Stimulated activated CD8-positive, alpha-beta memory T cell treated with anti-CD3 and anti-CD28 coated beads, Interleukin-12 subunit alpha, Interleukin-12 subunit beta, amount 100 ng/mL, for 24 hours (primary cell): ENCODE results near the gene NMRK1.

ENCODE experiments used
- DNase-seq: peaks from one replicate; pipeline ENCODE4 v3.0.0-alpha.2; 2020; ENCODE audit errors: extremely low read depth

NMRK1 gene

DNA sequence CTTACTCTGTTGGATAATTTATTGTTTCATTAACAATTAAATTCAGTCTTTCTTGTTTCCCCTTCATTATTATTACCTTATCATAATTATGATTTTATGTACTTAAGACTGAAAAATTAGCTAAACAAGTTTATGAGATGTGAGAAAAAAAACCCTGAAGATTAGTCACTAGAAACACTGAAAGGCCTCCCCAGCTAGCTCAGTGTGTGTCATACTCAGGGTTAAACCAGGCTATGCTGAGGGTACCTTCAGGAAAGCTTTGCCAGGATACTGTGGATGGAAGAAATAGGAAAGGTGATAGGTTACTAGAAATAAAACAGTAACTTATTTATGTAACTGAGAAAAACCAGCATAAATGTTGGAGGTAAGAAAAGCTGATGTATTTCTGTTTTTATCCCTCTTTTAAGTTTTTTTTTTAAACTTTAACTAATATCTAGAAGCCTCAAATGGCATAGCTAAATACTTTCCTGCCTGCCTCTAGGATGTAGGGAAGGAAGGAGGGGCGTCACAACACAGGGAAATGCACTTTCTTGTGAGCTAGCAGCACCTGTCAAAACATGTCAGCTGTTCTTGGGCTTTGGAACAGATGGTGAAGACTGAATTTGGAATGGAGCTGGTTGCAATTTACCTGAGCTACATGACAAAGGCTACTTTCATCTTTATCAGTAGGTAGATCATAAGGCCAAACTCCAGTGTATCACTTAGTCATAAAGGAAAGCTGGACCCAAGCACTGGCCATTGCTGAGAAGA, 24.2 kb downstream of the NMRK1 start:
- no peak for DNase-seq

DNA sequence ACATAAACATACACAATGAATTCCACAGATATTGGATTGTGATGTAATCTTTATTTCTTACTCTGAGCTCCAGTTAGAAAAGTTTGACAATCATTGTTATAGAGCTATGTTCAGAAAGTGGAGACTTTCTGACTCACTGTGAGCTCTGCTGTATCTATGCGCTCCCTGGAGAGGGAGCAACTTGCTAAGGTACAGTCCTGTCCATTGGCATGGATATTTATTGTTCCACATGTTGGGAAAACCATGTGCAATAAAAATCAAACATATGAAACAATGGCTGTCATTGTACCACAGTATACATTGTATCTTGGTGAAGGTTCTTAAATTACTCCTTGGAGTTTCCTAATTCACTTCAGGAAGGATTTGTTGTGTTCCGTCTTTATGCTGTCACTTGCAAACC, 26.8 kb downstream of the NMRK1 start:
- no peak for DNase-seq

DNA sequence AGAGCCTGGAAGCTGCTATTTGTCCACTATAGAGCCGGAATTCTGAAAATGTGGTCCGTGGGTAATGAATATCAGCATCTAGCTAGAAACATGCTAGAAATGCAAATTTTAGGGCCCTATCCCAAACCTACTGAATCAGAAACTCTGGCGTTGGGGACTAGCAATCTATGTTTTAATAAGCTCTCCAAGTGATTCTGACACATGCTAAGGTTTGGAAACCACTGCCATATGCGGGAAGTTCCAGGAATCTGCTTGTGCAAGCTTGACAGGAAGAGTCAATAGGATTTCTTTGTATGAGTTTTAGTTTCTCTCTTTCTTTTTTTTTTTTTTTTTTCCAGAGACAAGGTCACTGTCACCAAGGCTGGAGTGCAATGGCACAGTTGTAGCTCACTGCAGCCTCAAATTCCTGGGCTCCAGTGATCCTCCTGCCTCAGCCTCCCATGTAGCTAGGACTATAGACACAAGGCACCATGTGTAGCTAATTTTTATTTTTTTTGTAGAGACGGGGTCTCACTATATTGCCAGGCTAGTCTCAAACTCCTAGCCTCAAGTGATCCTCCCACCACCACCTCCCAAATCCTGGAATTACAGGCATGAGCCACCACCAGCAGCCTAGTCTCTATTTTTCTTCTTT, 33.5 kb downstream of the NMRK1 start:
- no peak for DNase-seq

DNA sequence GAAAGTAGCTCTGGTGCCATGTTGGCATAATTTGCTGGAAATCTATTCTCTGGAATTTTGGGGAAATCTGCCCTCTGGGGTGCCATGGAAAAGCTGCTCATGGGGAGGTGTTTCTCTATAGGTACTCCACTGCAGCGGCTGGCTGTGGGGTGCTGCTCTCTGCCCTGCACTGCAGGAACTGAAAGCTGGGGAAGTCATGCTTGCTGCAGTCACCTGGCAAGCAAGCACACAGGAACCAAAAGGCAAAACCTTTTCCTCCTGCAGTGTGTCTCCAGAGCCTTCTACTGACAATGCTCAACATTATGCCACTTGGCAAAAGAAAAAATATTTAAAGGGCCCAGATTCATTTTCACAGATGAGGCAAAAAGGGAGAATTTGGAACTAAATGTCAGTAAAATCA, 34.1 kb downstream of the NMRK1 start:
- no peak for DNase-seq

DNA sequence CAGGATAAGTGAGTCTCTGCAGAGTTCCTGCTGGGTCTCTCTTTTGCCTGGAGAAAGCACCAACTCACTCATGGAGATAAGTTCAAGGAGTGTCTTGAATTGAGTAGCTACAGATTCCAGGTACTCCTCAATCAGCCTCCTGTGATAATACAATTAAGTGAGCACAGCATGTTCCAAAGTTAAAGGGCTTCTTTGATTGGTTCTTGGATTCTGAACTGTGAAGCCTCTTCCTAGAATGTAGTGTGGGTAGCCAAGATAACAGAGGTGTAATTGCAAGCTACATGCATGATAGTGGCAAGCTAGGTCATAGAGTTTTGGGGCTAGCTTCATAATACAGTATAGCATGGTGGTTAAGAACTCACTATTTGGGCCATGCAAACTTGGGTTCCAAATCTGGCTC, 36.7 kb downstream of the NMRK1 start:
- no peak for DNase-seq

DNA sequence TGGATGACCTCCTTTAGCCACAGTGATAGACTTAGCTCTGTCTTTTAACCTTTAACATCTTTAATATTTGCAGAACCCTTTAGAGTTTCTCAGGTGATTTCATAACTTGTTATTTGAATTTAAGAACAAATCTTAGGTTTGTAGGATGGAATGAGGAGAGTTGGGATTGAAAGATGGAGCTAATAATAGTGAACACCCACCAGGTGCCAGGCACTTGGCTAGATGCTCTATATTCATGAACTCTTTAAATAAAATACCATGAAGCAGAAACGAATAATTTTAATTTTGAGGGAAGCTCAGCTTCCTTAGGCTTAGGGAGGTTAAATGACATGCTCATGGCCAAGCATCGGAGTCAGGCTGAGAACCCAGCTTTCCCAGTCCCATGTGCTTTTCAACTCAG, 40.4 kb downstream of the NMRK1 start:
- no peak for DNase-seq

DNA sequence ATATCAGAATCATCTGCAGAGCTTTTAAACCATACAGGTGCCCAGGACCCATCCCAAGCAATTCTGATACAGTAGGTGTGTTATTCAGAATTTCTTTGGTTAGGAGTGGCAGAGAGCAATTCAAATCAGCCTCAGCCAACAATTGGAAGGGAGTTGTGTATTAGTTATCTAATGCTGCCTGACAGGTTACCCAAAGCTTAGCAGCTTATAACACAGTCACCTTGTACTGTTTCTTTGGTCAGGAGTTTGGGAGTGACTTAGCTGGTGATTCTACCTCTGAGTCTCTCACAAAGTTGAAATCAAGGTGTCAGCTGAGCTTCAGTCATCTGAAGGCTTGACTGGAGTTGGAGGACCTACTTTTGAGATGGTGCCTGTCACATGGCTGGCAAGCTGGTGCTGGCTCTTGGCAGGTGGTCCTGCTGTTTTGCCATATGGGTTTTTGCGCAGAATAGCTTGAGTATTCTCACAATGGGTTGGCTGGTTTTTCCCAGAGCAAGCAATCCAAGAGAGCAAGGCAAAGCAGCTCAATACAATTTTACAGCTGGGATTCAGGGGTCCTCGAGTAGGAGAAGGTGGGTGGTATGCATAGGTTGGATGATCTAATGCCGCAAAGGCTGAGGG, 41.1 kb downstream of the NMRK1 start:
- no peak for DNase-seq

DNA sequence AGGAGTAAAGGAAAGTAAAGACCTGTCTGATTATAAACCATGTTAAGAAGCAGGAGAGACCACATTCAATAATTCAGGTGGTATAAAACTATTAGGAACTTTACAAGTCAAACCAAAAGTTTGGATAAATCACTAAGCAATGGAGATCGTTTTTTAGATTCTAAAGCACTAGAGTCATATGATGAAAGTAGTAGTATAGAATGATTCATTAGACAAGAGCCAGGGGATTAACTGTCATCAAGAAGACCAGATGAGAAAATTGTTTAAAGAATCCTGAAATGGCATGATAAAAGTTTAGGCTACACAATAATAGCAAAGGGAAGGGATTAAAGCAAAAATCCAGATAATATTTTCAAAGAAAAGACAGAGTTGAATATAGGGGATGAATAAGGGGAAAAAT, 46.9 kb downstream of the NMRK1 start:
- no peak for DNase-seq

DNA sequence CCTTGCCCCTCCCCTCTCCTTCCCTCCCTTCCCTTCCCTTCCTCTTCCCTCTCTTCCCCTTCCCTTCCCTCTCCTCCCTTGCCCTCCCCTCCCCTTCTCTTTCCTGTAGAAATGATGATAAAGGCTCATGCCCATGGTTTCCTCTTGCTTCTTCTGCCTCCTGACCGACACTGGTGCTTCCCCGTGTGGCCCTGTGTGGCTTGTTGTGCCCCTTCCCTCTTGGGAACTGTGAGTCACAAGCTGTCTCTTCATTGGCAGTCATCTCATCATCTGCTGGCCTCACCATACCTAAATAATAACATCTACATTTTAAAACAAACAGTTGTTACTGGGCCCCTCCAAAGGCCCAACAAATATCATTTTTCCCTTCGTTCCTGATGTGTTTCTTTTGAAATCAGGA, 48.2 kb downstream of the NMRK1 start:
- DNase-seq: no peak

DNA sequence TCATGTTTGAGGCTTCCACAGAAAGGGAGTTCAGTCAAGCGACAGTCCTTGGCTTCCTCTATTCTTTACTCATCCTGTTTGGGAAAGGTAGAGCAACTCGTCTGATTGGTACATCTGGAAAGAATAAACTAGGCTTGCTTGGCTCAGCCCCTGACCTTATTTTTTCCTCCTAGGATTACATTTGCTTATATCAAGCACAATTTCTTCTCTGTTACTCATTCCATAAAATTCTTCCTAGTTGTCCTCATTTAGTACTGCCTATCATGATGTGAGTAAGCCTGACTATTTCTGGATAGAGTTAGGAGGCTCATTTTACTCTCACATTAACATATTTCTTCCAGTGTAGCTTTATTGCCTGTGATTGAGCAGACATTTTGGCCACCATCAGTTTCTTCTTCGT, 48.9 kb downstream of the NMRK1 start:
- no peak for DNase-seq

DNA sequence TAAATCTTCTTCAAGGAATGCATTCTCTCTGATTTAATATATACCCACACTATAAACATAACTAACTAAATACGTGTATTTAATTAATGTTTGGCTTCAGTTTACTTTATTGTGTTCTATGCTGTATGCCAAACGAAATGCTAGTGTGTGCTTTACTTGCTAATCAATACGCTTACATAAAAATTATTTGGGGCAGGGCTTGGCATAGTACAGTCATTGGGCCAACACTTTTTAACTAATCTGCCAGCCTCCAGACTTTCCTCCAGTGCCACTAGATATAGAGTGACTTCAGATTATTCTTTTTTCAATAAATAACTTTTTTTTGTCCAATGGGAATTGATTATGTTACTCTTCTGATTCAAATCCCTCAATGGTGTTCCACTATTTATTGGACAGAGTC, 51.2 kb downstream of the NMRK1 start:
- DNase-seq: no peak

DNA sequence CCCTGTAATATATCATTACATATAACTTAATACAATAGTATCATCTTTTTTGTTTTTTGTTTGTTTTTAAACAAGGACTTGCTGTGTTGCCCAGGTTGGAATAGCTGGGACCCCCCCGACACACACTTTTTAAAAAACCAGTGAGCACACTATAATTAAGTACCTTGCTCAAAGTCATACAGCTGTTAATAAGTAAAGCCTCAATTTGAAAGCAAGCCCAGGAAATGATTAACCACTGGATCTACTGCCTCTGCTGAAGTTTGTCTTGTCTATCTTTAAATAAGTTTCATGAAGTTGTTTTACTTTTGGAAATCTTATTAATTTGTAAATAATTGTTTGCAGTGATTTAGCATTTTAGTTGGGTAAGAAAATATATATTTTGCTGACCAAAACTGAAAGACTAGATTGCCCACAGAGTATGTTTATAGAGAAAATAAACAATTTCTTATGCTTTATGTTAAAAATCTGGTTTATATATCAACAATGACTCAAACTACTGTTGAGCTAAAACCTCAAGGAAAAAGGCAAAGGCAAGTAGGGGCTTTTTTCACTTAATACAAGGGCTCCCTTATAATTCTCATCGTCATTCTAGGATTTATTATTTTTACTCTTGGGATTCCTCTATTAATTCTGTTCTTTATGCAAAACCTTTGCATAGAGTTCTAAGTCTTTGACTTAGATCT, 54.0 kb downstream of the NMRK1 start:
- DNase-seq: no peak

DNA sequence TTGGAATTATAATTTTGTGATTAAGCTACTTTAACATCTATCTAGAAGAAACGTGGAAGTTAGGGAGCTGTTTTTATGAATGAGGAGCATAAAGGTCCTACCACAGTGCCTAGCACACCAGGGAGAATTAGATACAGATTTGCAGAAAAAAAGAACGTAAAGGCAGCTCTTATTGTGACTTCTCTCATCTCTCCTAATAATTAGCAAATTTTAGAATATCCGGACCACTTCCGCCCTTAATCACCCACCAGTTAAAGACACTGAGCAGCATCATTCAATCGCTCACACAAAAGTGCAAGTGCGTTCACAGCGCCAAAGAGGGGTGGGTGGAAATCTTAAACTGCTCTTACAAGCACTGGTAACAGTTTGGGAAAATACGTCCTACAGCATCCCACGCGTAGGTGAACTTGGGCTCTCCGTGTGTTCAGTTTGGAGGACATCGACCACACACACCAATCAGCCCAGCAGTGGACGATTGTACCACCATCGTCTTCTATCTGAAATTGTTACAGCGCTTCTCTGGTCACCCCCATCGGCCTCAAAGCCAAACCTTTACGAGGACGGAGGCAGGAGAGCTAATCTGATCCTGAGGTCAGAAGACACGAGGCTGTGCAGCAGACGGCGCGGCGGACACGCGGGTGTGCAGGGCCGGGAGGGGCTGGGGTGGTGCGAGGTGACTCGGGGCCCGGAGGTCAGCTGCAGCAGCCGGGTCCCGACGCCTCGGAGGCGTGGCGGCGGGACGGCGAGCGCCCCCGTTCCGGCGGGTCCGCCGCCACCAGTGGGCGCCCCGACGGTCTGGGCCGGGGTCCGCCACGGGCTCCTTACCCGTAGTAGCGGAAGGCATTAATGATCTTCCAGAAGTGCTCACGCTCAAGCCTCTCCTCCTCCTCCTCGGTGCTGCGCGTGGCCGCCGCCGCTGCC, 60.5 kb downstream of the NMRK1 start:
- DNase-seq: peak; percentile 15

DNA sequence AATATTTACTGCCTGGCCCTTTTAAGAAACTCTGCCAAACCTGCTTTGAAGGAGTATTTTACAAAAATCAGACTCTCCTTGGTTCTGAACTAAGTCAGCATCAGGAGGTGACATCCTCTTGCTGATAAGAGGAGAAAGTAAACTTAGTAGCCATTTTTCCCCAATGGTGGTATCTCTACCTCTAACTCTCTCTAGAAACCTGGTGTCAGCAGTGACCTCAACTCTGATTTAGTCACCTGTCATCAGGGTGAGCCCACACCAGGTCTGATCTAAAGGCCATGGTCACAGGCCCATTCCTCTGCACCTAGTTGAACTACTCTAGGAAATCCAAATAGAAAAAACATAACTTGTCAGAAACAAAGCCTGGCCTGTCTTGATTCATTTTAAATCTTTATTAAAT, 64.1 kb downstream of the NMRK1 start:
- no peak for DNase-seq

DNA sequence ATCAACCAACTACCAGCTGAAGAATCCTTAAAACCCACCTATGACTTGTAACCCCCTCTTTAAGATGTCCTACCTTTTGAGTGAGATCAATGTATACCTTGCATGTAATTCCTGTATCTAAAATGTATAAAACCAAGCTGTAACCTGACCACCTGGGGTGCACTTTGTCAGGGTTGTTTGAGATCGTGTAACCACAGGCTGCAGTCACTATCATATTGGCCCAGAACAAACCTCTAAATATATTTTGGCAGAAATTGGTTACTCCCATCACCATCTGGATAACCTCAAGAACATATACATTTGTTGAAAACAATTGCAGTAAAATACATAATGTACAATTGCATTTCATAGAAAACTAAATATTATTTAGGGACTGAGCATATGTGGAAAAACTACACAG, 68.3 kb downstream of the NMRK1 start:
- no peak for DNase-seq

DNA sequence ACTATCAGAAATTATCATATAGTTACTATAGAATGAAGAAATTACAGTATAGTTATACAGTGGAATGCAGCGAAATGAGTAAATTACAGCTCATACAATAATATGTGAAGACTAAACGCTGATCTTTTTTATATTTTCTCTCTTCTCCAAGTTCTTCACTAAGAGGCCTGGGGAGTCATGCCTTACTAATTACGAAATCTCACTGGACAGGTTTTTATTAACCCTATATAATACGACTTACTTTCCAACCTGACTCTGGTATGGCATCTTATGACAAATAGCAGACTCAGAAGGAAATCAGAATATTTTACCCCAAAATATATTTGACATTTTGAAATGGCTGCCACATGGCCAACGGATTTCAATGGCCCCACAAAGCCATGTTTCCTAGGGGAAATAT, 68.9 kb downstream of the NMRK1 start:
- DNase-seq: no peak

DNA sequence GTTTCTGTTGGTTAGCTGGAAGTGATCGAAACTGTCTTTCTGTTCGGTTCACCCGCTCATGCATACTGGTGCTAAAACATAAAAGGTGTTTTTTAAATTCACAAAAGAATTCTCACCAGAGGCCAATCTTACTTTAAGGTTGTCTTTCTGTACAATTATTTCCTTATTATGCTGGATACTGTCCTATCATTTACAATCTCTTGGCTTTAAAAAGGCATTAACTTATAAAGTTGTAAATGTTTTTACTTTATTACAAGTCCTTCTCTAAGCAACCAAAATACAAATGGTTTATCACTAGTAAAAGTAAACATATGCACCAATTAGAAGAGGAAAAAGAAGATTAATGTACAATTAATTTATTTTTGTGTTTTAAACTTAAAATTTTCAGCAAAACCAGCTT, 70.6 kb downstream of the NMRK1 start:
- no peak for DNase-seq

DNA sequence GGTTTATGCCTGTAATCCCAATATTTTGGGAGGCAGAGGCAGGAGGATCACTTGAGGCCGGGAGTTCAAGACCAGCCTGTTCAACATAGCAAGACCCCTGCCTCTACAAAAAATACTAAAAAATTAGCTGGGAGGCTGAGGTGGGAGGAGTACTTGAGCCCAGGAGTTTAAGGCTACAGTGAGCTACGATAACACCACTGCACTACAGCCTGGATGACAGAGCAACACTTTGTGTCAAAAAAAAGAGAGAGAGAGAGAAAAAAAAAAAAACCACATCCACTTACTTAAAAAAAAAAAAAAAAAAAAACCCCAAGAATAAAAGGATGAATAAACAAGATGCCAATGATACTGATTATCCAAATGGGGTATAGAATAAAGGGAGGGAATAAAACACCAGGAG, 74.2 kb downstream of the NMRK1 start:
- DNase-seq: no peak
